Right cardiac atrium (tissue), 5 donors: Measurements from ENCODE around the gene SYNPO2L. TPM values are rescaled to one million over a fixed set of nuclear protein-coding genes. Genes with fewer than 3 reads are reported as not detected.
A peak's percentile ranks its signal among the peaks of the same experiment; 100 is the strongest.
"Not testable (repeated sequence)": the region's sequence is repeated elsewhere in the genome, so short reads cannot be mapped to it uniquely, and the experiment has no call there.

ENCODE experiments used
- ATAC-seq, 2 donors: fragments of 200-7000 bp; cut with Tn5 transposase; one replicate each; pipeline versions ENCODE4 v1.8.0 to v1.9.1; 2020; ENCODE audit warnings: moderate library complexity in 2 of 2, mild to moderate bottlenecking in 1 of 2
- DNase-seq, 3 donors: peaks; one replicate each; pipeline ENCODE4 v3.0.0-alpha.2; 2020
- H3K27ac ChIP-seq: one replicate; pipeline ENCODE4 v1.5.1; 2013; ENCODE audit warnings: mild to moderate bottlenecking, low read length, control low read depth, moderate library complexity
- H3K27me3 ChIP-seq: one replicate; pipeline ENCODE4 v1.6.1; 2013; ENCODE audit not compliant: control insufficient read depth, insufficient read depth
- H3K4me1 ChIP-seq: one replicate; pipeline ENCODE4 v1.6.1; 2013; ENCODE audit warnings: low read length; ENCODE audit not compliant: control insufficient read depth, insufficient read depth
- H3K4me3 ChIP-seq: one replicate; pipeline ENCODE4 v1.5.1; 2013; ENCODE audit warnings: low read length, control low read depth
- H3K9me3 ChIP-seq: one replicate; pipeline ENCODE4 v1.6.1; 2013; ENCODE audit warnings: low read length; ENCODE audit not compliant: control insufficient read depth
- WGBS: extraction: QIAGEN DNeasy Blood & Tissue Kit; methylation state at CpG from one replicate; pipeline ENCODE4 v1.1.7; 2013; 5-methylcytosine and 5-hydroxymethylcytosine counted together
- intact Hi-C, 4 donors: fragments of 100-400 bp; cut with DNase I; formaldehyde crosslinking; loops; one replicate each; pipeline versions ENCODE4 v1.11.0 to v1.14.0; 2022 to 2023
- polyA plus RNA-seq: library from polyadenylated mRNA; stranded (reverse); fragments of 200-250 nt; gene quantifications from one replicate; pipeline ENCODE4 v1.2.3, GENCODE V29; 2013
- total RNA-seq, 4 donors: library from RNA; stranded (reverse); fragmentation: NEBNext Ultra II Directional; extraction: Animal tissue kit (Norgen Biotek cat#: 25700); gene quantifications; one replicate each; pipeline ENCODE4 v1.2.1, GENCODE V29; 2021
- donor health status: healthy with polysubstance abuse.
- donor health status: DM: no; HTN: yes; CAD: no.
- donor health status: DM: no; HTN: no; CAD: no.
- donor health status: DM: no; HTN: yes; CAD: no; lungs with severe emphysema.
- donor health status: DM: yes; HTN: yes; CAD: no.

Gene SYNPO2L
- total and polyA plus RNA-seq, 5 donors = 140 to 313 (median 202) TPM

GRCh38 chr10:73639286-73639685, 16.5 kb downstream of the SYNPO2L start:
- ATAC-seq = no peak
- DNase-seq = no peak
- H3K4me3 ChIP-seq = no peak overlapping the region
- 88% methylated on average over 3 of the region's 3 CpGs for WGBS
- intact Hi-C loops = no loop called here
- H3K27me3 ChIP-seq = no peaks in the 10 kb centered on the region
- peaks cover 3% of the 10 kb centered on the region for H3K4me1 ChIP-seq
- no peak overlapping the region for H3K27ac ChIP-seq
- H3K9me3 ChIP-seq = no peaks in the 10 kb centered on the region

- H3K27me3 ChIP-seq = no peaks in the 10 kb centered on the region
- 37% methylated on average over 1 of the region's 1 CpG for WGBS
- intact Hi-C loops = no loop called here
- no peak overlapping the region for H3K4me3 ChIP-seq
- H3K4me1 ChIP-seq = no peaks in the 10 kb centered on the region
- ATAC-seq (no peak), DNase-seq (no peak)
- no peak overlapping the region for H3K27ac ChIP-seq
- H3K9me3 ChIP-seq = no peaks in the 10 kb centered on the region
These were observed 20.0 kb downstream of the SYNPO2L start for GRCh38 chr10:73635781-73636180.

- H3K27ac ChIP-seq = no peak overlapping the region
- no peaks in the 10 kb centered on the region for H3K9me3 ChIP-seq
- WGBS = 66% methylated on average over 5 of the region's 5 CpGs
- H3K27me3 ChIP-seq = no peaks in the 10 kb centered on the region
- intact Hi-C loops = no loop called here
- no peaks in the 10 kb centered on the region for H3K4me1 ChIP-seq
- no peak for ATAC-seq
- no peak for DNase-seq
- H3K4me3 ChIP-seq = no peak overlapping the region
These were observed 21.4 kb downstream of the SYNPO2L start for GRCh38 chr10:73634421-73634820.

- intact Hi-C loops = no loop called here
These were observed 26.7 kb downstream of the SYNPO2L start for GRCh38 chr10:73629165-73629564.

GRCh38 chr10:73628405-73628804, 27.4 kb downstream of the SYNPO2L start:
- H3K27ac ChIP-seq = no peak overlapping the region
- DNase-seq (no peak), ATAC-seq (no peak)
- intact Hi-C loops = no loop called here
- no peaks in the 10 kb centered on the region for H3K27me3 ChIP-seq
- H3K9me3 ChIP-seq = no peaks in the 10 kb centered on the region
- WGBS = 78% methylated on average over 7 of the region's 7 CpGs
- H3K4me1 ChIP-seq = no peaks in the 10 kb centered on the region
- no peak overlapping the region for H3K4me3 ChIP-seq

More at GRCh38 chr10:73629165-73629564, 26.7 kb downstream of the SYNPO2L start:
- H3K27me3 ChIP-seq = no peaks in the 10 kb centered on the region
- H3K4me1 ChIP-seq = no peaks in the 10 kb centered on the region
- ATAC-seq = no peak
- 88% methylated on average over 5 of the region's 5 CpGs for WGBS
- DNase-seq = no peak
- H3K9me3 ChIP-seq = no peaks in the 10 kb centered on the region
- no peak overlapping the region for H3K27ac ChIP-seq
- no peak overlapping the region for H3K4me3 ChIP-seq

- ATAC-seq = no peak
- no peak for DNase-seq
- H3K9me3 ChIP-seq = no peaks in the 10 kb centered on the region
- no peak overlapping the region for H3K4me3 ChIP-seq
- no peaks in the 10 kb centered on the region for H3K4me1 ChIP-seq
- WGBS = 96% methylated on average over 6 of the region's 6 CpGs
- no peak overlapping the region for H3K27ac ChIP-seq
- no peaks in the 10 kb centered on the region for H3K27me3 ChIP-seq
- intact Hi-C loops = no loop called here
These were observed 28.5 kb downstream of the SYNPO2L start for GRCh38 chr10:73627300-73627699.

- DNase-seq (peak; percentile 94 to 98 (median 96)), ATAC-seq (peak; percentile 98 to 99)
- intact Hi-C loops = no loop called here
- Histone ChIP-seq H3K9me3 (no peaks in the 10 kb centered on the region), H3K4me1 (no peaks in the 10 kb centered on the region), H3K27ac (peak overlapping the region; percentile 65), H3K4me3 (peak overlapping the region; percentile 63), H3K27me3 (no peaks in the 10 kb centered on the region)
- WGBS = 2% methylated on average over 42 of the region's 42 CpGs
These were observed 29.7 kb downstream of the SYNPO2L start for GRCh38 chr10:73625884-73626752.

- ATAC-seq (peak; percentile 45 to 85), DNase-seq (peak in 2 of 3 donors; percentile 58 to 63)
- H3K4me3 ChIP-seq = peak overlapping the region; percentile 63
- H3K9me3 ChIP-seq = no peaks in the 10 kb centered on the region
- no peaks in the 10 kb centered on the region for H3K4me1 ChIP-seq
- intact Hi-C loops = no loop called here
- no peaks in the 10 kb centered on the region for H3K27me3 ChIP-seq
- 1% methylated on average over 45 of the region's 46 CpGs for WGBS
- peak overlapping the region; percentile 37 for H3K27ac ChIP-seq
These were observed 30.6 kb downstream of the SYNPO2L start for GRCh38 chr10:73625004-73625883.

GRCh38 chr10:73623056-73623455, 32.8 kb downstream of the SYNPO2L start:
- Histone ChIP-seq H3K4me1 (no peaks in the 10 kb centered on the region), H3K9me3 (no peaks in the 10 kb centered on the region), H3K4me3 (no peak overlapping the region), H3K27me3 (no peaks in the 10 kb centered on the region), H3K27ac (no peak overlapping the region)
- DNase-seq (no peak), ATAC-seq (no peak)
- intact Hi-C loops = no loop called here
- WGBS = 92% methylated on average over 4 of the region's 4 CpGs

- H3K27ac ChIP-seq, DNase-seq, H3K27me3 ChIP-seq, H3K4me1 ChIP-seq, intact Hi-C loops, ATAC-seq, H3K4me3 ChIP-seq, H3K9me3 ChIP-seq: not testable (repeated sequence)
- WGBS = 93% methylated on average over 12 of the region's 12 CpGs
These were observed 34.9 kb downstream of the SYNPO2L start for GRCh38 chr10:73620974-73621373.

- H3K4me3 ChIP-seq, DNase-seq, ATAC-seq, H3K4me1 ChIP-seq, intact Hi-C loops, H3K27ac ChIP-seq, H3K9me3 ChIP-seq, H3K27me3 ChIP-seq: not testable (repeated sequence)
- WGBS = 99% methylated on average over 8 of the region's 8 CpGs
These were observed 38.7 kb downstream of the SYNPO2L start for GRCh38 chr10:73617143-73617542.
